Psoas muscle (tissue), 8 donors: ENCODE data around the gene GAA. TPM values are rescaled to one million over a fixed set of nuclear protein-coding genes. Genes with fewer than 3 reads are reported as not detected.

Source experiments
- ATAC-seq, 4 donors: fragments of 200-7000 bp; cut with Tn5 transposase; one replicate each; pipeline ENCODE4 v1.9.1; 2020; ENCODE audit warnings: moderate library complexity in 3 of 4, mild to moderate bottlenecking in 2 of 4
- DNase-seq, 2 donors: peaks; one replicate each; pipeline ENCODE4 v3.0.0-alpha.2; 2020
- H3K27ac ChIP-seq: fragments of 200-600 bp; one replicate; pipeline ENCODE4 v1.8.0; 2022
- H3K27me3 ChIP-seq, 3 donors: fragments of 200-600 bp in 1 of 3; one replicate each; pipeline versions ENCODE4 v1.6.1 to v1.8.0; 2013 to 2022; ENCODE audit warnings: low read length in 2 of 3, mild to moderate bottlenecking in 2 of 3, moderate library complexity in 1 of 3; ENCODE audit not compliant: insufficient read depth in 3 of 3
- H3K36me3 ChIP-seq, 2 donors: fragments of 200-600 bp in 1 of 2; one replicate each; pipeline versions ENCODE4 v1.6.1 to v1.8.0; 2013 to 2022; ENCODE audit warnings: low read depth in 1 of 2, mild to moderate bottlenecking in 1 of 2, moderate library complexity in 1 of 2; ENCODE audit not compliant: insufficient read depth in 1 of 2
- H3K4me1 ChIP-seq: fragments of 200-600 bp; one replicate; pipeline ENCODE4 v1.8.0; 2022
- H3K4me3 ChIP-seq: fragments of 200-600 bp; one replicate; pipeline ENCODE4 v1.8.0; 2022; ENCODE audit warnings: mild to moderate bottlenecking
- H3K9me3 ChIP-seq: fragments of 200-600 bp; one replicate; pipeline ENCODE4 v1.8.0; 2022
- CTCF ChIP-seq: fragments of 200-600 bp; IDR thresholded peaks from one replicate; pipeline ENCODE4 v1.8.0; 2022; ENCODE audit warnings: antibody characterized with exemption
- WGBS, 3 donors: extraction: QIAGEN DNeasy Blood & Tissue Kit; methylation state at CpG; one replicate each; pipeline versions ENCODE4 v1.1.6 to v1.1.7; 2013; 5-methylcytosine and 5-hydroxymethylcytosine counted together
- intact Hi-C, 2 donors: fragments of 100-400 bp; cut with DNase I; formaldehyde crosslinking; loops; one replicate each; pipeline versions ENCODE4 v1.11.0 to v1.14.2; 2022
- polyA plus RNA-seq, 3 donors: library from polyadenylated mRNA; stranded (reverse); fragments of 200-250 nt; gene quantifications; one replicate each; pipeline ENCODE4 v1.2.3, GENCODE V29; 2013
- total RNA-seq, 4 donors: library from RNA; stranded (reverse); fragmentation: NEBNext Ultra II Directional in 2 of 4; extraction: Animal tissue kit (Norgen Biotek cat#: 25700) in 2 of 4; gene quantifications; one replicate each; pipeline versions ENCODE4 v1.2.1 to v1.2.4, GENCODE V29; 2021 to 2023
- donor health status: healthy with polysubstance abuse.
- donor health status: DM: no; HTN: no; CAD: no; lungs with moderate emphysema.
- donor health status: Bipolar disorder and iron deficiency.
- donor health status: healthy.
- donor health status: DM: yes; HTN: yes; CAD: no.
- donor health status: DM: no; HTN: no; CAD: no.
- donor health status: DM: no; HTN: no; CAD: no.
- donor health status: DM: yes; HTN: yes; CAD: no.

Gene GAA
- total and polyA plus RNA-seq, 7 donors = 19.6 to 42.4 (median 27.3) TPM

DNA sequence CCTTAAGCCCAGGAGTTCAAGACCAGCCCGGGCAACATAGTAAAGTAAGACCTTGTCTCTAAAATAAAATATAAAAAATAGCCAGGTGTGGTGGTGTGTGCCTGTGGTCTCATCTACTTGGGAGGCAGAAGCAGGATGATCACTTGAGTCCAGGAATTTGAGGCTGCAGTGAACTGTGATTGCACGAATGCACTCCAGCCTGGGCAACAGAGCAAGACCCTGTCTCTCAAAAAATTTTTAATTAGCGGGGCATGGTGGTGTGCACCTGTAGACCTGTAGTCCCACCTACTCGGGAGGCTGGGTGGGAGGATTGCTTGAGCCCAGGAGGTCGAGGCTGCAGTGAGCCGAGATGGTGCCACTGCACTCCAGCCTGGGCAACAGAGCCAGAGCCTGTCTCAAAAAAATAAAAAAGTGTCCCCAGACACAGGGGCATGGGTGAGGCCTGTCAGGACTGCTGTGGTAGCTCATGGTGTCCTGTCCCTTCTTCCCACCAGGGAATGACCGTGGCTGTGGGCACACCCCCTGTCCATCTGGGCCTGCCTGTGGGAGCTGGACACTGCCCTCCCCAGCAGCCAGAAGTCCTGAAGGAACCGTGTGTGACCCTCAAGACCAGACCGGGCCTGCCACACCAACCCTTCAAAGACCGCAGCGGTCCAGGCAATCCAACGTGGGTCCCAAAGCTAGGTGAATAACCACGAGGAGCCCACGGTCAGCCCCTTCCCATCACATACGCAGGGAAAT is 30.8 kb upstream of the GAA start:
- H3K36me3 ChIP-seq = no peaks in the 10 kb centered on the region
- WGBS, 3 donors = 55 to 76% (median 57%) methylated on average over 15 of the region's 15 CpGs
- peak overlapping the region; percentile 73 for H3K27ac ChIP-seq
- H3K4me1 ChIP-seq = peaks cover 15% of the 10 kb centered on the region
- DNase-seq = peak in 1 of 2 donors; percentile 55
- H3K9me3 ChIP-seq = no peaks in the 10 kb centered on the region
- peak overlapping the region; percentile 54 for H3K4me3 ChIP-seq
- intact Hi-C loops = no loop called here
- no peaks in the 10 kb centered on the region for H3K27me3 ChIP-seq
- TF ChIP-seq CTCF = no peak
- ATAC-seq = peak; percentile 14 to 42 (median 22)

DNA sequence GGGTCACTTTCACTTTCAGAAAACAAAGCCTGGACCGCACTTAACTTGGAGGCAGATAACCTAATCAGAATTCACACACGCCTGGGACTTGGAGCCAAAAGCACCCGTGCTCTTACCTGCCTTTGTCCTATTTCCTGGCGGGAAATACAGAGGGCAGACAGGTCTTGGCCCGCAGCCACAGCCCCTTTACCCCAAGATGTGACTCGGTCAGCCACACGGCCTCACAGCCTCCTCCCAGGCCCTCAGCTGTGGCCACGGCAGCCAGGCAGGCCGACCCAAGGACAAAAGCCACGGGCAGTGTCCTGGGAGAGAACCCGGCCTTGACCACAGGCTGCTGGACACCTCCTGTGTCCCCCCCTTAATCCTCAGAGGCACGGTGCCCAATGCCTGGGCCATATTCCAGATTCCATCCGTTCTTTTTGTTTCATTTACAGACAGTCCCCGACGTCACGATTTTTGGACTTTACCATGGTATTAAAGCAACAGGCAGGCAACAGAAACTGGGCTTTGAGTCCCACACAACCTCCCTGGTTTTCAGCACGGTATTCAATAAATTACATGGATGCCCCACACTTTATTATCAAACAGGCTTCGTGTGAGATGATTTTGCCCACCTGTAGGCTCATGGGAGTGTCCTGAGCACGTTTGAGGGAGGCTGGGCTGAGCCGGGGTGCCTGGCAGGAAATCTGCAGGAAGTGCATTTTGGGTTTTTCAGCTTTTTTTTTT is 30.1 kb upstream of the GAA start:
- Histone ChIP-seq H3K27me3 (no peaks in the 10 kb centered on the region), H3K27ac (peak overlapping the region; percentile 73), H3K4me1 (peaks cover 15% of the 10 kb centered on the region), H3K9me3 (no peaks in the 10 kb centered on the region), H3K4me3 (peak overlapping the region; percentile 54), H3K36me3 (no peaks in the 10 kb centered on the region)
- no peak for TF ChIP-seq CTCF
- peak; percentile 57 to 75 (median 68) for ATAC-seq
- 9 to 23% (median 9%) methylated on average over 20 of the region's 20 CpGs for WGBS, 3 donors
- intact Hi-C loops = no loop called here
- DNase-seq = peak; percentile 69 to 71

- 92 to 98% (median 95%) methylated on average over 6 of the region's 6 CpGs for WGBS, 3 donors
- ATAC-seq (no peak), DNase-seq (no peak)
- Histone ChIP-seq H3K36me3 (no peaks in the 10 kb centered on the region), H3K27ac (peak overlapping the region; percentile 73), H3K9me3 (no peaks in the 10 kb centered on the region), H3K4me1 (peaks cover 15% of the 10 kb centered on the region), H3K4me3 (no peak overlapping the region), H3K27me3 (no peaks in the 10 kb centered on the region)
- no peak for TF ChIP-seq CTCF
- intact Hi-C loops = no loop called here
Observed at GRCh38 chr17:80072410-80072809, 29.0 kb upstream of the GAA start.

DNA sequence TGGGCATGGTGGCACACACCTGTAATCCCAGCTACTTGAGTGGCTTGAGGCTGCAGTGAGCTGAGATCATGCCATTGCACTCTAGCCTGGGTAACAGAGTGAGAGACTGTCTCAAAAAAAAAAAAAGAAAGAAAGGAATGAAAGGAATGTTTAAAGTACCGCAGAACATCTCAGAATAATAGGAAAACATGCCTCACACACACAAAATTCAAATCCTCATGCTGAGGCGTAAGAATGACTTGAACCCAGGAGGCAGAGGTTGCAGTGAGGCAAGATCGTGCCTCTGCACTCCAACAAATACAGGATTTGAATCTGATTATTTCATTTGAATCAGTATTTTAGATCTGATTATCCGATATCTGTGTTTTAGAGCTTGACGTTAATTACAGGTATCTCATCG is 21.3 kb upstream of the GAA start:
- no peak overlapping the region for H3K4me3 ChIP-seq
- no peaks in the 10 kb centered on the region for H3K9me3 ChIP-seq
- WGBS, 3 donors = 90 to 93% (median 91%) methylated on average over 6 of the region's 6 CpGs
- no peak for ATAC-seq
- H3K27me3 ChIP-seq = peaks cover 0 to 5% (median 0%) of the 10 kb centered on the region in 3 donors
- H3K36me3 ChIP-seq = no peaks in the 10 kb centered on the region
- no peak overlapping the region for H3K27ac ChIP-seq
- H3K4me1 ChIP-seq = no peaks in the 10 kb centered on the region
- intact Hi-C loops = loop anchor here in 1 of 2 donors (5.0 kb wide), 1 partner anchor 73 kb away; no protein-coding TSS in a partner anchor
- no peak for TF ChIP-seq CTCF
- no peak for DNase-seq
